ENCODE measurements around the gene NECAP2.
"Not testable (repeated sequence)": the region's sequence is repeated elsewhere in the genome, so short reads cannot be mapped to it uniquely, and the experiment has no call there.

The NECAP2 gene

DNA sequence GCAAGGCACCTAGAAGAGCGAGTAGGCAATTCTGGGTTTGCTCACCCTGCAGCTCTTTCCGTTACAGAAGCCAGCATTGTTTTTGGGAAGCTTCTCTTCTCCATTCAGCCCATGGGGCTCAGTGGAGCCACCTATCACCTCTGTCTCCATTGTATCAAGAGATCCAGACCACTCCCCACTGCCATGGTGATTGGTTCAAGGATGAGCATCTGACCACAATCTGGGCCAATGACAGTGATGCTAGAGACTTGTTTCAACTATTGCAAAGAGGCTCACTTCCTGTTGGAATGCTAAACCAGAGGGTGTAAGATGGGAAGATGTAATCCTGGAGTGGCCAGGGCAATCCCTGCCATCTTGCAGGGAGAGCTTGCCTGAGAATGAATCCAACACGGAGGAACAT lies 9.9 kb upstream of the NECAP2 start:
- DNase-seq, result no peak

GRCh38 chr1:16433030-16433429 lies 7.5 kb upstream of the NECAP2 start:
- no peak for DNase-seq

DNA sequence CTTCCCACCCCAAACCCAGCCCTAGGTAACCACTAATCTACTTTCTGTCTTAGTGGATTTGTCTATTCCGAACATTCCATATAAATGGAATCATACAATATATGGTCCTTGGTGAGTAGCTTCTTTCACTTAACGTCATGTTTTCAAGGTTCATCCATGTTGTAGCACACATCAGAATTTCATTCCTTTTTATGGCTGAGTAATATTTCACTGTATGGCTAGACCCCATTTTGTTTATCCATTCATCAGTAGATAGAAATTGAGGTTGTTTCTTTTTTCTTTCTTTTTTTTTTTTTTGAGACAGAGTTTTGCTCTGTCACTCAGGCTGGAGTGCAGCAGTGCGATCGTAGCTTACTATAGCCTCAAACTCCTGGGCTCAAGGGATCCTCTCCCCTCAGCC lies 6.5 kb upstream of the NECAP2 start:
- no peak for DNase-seq

GRCh38 chr1:16434501-16434900 lies 6.0 kb upstream of the NECAP2 start:
- DNase-seq, result no peak

DNA sequence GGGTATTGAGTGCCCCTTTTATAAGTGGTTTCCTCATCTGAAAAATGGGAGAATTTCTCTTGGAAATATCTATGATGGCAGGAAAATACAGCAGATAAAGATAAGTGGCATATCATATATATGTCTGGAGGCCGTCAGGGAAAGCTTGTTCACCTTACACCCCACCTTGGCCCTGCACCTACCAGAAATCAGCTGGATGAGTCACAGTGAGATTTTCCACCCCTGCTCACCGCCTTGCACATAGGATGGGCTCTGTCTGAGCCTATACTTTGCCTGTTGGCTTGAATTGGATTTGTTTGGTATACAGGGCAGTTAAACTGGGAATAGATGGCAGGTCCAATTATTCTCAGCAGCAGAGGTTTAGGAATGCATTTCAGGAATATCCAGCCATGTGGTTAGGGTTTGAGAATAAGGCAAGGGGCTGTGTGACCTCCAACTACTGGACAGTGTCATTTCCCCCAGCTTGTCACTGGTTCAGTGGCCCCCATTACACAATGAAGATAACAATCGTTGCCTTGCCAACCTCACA lies 3.5 kb upstream of the NECAP2 start, which contains the start of gene SPATA21:
Gene SPATA21 (minus strand): TSS at position 479 of the 529 bp plus-strand sequence. CDS start 6,053 bp downstream, outside the sequence.
- DNase-seq, result no peak

GRCh38 chr1:16438516-16438915 lies 2.0 kb upstream of the NECAP2 start:
- no peak for DNase-seq

DNA sequence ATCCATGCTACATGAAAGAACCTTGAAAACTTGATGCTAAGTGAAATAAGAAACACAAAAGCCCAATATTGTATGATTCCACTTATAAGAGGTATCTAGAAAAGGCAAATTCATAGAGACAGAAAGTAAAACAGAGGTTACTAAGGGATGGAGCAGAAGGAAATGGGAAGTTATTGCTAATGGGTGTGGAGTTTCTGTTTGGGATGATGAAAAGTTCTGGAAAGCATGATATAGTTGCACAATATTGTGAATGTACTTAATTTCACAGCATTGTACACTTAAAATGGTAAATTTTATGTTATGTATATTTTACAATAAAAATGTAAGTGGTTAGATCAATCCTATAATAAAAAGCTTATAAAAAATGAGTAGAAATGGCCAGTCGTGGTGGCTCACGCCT lies 1.6 kb upstream of the NECAP2 start:
- DNase-seq, result no peak

- no peak for DNase-seq
These were observed 424 bp upstream of the NECAP2 start for GRCh38 chr1:16440131-16440469.

GRCh38 chr1:16441282-16441665 lies 750 bp downstream of the NECAP2 start:
- no peak for DNase-seq

DNA sequence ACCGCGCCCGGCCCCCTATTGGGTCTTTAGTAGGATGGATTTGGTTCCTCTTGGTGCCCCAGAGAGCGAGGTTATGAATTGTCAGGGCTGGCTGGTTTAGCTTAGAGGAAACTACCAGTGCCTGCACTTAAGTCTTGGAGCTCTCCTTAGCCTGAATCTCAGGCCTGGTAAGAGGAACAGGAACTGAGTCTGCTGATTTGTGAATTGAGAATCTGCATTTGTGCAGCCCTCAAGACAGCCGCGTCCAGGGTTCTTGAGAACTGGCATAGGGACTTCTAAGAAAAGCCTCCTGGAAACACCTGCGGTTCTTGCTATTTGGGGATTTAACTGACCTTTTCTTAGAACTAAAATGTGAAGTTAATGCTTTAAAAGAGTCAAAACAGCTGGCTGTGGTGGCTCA lies 1.7 kb downstream of the NECAP2 start:
- DNase-seq, result no peak

GRCh38 chr1:16442941-16443340 lies 2.4 kb downstream of the NECAP2 start:
- DNase-seq, result no peak

DNA sequence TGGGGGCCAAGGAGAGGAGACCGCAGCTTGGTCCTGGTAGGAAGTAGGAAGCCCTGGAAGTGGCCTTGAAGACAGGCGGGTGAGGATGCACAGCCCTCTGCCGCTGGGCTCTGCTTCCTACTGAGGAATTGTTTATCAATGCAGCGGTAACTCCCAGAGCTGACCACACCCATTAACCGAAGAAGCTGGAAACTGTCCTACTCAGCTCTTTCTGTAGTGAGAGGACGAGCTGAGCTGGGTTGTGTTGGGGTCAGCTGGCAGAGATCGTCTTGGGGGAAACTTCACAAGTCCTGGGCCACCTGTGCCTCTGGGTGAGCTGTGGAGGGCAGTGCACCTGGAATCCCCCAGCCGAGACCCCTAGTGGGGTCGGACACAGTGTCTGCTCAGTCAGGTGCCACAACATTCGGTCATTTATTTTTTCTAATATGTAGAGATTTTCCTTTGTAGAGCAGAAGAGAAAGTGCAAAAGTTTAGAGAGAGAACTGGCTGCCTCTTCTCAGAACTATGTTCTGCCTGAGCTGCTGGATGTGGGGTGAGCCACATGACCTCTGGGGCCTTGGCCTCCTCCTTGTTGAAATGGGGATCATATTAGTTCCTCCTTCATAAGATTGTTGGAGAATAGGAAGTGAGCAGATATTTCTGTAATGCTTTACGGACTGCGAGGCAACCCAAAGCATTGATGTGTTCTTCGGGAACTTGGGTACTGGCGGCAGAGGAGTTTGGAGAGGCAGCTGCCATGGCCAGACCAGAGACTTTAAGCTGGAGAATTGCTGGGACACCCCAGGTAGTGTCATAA lies 3.6 kb downstream of the NECAP2 start:
- no peak for DNase-seq

- no peak for DNase-seq
These were observed 4.5 kb downstream of the NECAP2 start for GRCh38 chr1:16445052-16445451.

GRCh38 chr1:16446116-16446515 lies 5.6 kb downstream of the NECAP2 start:
- DNase-seq, result no peak

DNA sequence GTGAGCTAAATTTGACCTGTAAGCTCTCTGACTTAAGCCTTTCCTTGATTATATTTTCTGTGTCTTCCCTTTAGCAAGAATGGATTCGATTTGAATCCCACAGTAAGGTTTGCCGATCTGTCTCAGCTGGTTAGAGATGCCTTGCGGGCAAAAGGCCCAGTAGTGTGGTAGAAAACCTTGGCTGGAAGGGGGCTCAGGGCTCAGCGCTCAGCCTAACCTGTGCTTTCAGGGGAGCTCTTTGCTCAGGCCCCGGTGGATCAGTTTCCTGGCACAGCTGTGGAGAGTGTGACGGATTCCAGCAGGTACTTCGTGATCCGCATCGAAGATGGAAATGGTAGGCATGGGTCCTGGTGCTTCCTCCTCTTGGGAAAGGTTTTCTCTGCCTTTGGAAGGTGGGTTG lies 7.1 kb downstream of the NECAP2 start:
- DNase-seq, result no peak

DNA sequence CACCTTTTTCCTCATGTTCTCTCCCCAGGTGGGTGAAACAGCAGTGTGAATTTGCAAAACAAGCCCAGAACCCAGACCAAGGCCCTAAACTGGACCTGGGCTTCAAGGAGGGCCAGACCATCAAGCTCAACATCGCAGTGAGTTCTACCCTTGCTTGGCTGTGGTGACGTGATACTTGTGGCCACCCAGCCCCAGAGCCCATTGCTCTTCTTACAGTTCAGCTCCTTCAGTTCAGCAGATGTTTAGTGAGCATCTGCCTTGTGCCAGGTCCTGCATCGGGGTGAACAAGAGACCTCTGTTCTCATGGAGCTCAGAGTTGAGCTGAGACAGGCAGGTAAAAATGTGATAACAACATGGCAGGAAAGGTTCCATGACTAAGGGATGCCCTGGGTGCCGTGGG lies 8.5 kb downstream of the NECAP2 start:
- DNase-seq, result no peak

DNA sequence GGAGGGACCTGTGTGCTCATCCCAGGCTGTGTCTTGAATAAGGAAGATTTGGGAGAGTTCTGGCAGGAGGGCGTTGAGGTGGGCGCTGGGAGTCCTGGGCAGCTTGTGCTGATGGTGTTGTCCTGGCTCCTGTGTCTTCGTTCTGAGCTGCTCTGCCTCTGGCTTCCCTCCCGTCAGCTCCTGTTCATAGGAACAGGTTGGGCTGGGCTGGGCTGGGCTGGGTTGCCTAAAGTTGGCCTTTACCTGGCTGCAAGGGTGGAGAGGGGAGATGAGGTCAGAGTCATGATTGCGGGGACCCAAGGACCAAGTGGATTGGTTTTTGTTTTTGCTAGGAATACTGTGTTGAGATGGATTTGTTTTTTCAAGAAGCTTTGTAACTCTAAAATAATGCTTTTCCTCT lies 9.1 kb downstream of the NECAP2 start:
- DNase-seq, result no peak

GRCh38 chr1:16450863-16451481 lies 10.4 kb downstream of the NECAP2 start:
- DNase-seq, result no peak

- DNase-seq, result no peak
These were observed 11.5 kb downstream of the NECAP2 start for GRCh38 chr1:16451841-16452528.

DNA sequence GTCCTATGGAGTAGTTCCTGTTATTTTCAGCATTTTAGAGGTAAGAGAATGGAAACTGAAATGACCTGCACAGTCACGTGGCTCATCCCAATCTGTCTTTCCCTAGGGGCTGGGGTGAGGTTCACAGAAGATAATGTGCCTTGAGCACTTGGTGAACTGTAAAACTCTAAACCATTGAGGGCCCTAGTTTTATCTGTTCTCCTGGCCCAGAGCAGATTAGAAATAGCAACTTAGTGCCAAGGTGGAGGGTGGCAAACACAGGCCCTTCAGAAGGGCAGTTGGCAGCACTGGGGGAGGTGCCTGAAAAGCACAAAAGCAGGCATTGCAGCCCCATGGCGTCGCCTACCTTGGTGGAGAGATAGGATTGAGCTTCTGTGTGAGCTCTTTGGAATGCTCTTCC lies 14.4 kb downstream of the NECAP2 start:
- DNase-seq, result not testable (repeated sequence)

DNA sequence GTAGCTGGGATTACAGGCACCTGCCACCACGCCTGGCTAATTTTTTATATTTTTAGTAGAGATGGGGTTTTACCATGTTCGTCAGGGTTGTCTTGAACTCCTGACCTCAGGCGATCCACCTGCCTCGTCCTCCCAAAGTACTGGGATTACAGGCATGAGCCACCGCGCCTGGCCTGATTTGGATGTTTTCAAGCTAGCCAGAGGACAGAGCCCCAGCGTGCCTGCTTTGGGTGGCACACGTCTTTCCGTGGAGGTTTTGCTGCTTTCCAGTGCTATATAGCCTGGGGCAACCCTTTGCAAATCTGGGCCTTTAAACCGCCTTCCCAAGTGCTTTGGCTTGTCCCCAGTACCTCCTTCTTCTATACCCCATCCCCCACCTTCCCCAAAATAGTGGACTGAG lies 15.6 kb downstream of the NECAP2 start:
- not testable (repeated sequence) for DNase-seq

GRCh38 chr1:16458831-16459230 lies 18.3 kb downstream of the NECAP2 start:
- no peak for DNase-seq

DNA sequence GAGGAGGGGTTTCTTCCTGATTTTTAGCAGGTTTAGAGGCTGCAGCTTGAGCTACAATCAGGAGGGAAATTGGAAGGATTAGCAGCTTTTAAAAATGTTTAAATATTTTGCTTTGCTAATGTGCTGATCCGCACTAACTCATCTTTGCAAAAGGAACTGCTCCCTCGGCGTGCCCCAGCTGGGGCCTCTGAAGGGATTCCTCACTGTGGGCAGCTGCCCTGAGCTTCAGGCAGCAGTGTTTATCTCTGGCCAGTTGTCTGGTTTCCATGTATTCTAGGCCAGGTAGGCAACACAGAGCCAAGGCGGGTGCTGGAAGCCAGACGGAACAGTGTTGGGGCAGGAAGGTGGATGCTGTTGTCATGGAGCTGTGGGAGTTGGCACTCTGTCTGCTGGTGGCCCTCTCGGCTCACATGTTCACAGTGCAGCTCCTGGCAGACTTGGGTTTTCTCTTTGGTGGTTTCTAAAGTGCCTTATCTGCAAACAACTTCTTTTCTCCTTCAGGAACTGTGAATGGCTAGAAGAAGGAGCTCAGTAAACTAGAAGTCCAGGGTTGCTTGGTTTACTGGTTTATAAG lies 18.9 kb downstream of the NECAP2 start:
- DNase-seq, result no peak

DNA sequence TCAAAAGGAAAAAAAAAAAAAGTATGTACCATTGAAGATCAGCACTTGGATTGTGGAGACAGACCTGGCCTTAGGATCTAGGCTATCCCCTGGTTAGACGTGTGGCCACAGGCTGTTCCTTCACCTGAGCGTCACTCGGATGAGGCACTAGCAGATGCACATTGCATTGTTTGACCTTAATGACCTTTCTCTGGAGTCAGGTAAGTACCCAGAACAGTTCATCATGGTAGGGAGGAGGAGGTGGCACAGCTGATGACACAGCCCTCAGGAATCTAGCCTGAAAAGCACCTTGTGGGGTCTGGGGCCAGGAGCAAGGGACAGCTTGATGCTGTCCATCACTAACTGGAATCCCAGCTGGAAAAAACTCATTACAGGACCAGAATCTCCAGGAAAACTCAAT lies 21.2 kb downstream of the NECAP2 start:
- no peak for DNase-seq
